Endothelial cell of coronary artery (primary cell): Measurements from ENCODE around the gene RPL39. TPM values are rescaled to one million over a fixed set of nuclear protein-coding genes. Genes with fewer than 3 reads are reported as not detected.

Experiments
- total RNA-seq: library from RNA; depleted of rRNA; stranded (reverse); fragments of >200 nt; gene quantifications from 2 replicates; pipeline ENCODE4 v1.2.3, GENCODE V29; 2014

RPL39 gene
- total RNA-seq, result 2,501 and 2,643 TPM in 2 replicates

DNA sequence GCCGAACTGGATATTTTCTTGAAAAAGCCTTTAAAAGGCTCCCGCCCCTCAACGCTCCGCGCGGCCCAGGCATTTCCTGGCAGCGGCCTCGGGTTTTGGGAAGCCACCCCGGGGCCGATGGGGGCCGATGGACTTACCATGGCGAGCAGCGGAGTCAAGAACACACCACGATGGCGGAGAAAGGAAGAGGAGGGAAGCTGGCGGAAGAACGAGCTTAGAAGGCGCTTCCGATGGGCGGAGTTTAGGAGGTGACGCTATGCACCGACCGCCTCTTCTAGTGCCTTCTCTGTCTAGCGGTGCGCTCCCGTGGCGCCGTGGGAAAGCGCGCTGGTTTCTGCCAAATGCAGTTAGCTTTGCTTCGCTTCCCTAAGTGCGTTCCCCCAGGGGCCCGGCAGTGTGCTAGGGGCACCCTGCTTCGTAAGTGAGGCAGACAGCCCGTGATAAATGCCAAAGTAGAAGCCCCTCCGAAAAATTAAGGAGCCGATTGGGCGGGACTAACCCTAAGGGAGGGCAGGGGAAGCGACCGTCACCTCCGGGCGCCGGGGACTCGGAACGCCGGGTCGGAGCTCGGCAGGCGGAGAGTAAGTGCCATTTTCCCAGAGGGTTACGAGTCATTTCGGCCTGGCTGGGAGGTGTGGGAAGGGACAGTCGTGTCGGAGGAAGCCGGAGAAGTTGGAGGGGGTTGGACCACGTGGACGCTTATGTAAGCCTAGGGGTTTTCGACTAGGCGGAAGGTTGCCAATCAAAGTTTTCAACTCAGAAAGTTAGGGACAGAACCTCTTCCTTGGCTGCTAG lies at the start of gene RPL39:
RPL39 (minus strand) TSS at position 194 of the 795 bp plus-strand sequence; CDS start at position 140, 54 bp downstream.

GRCh38 chrX:119757979-119758730 lies 33.3 kb downstream of the RPL39 start, which contains the start of gene SOWAHD:
Gene SOWAHD (plus strand): TSS chrX:119758588. CDS start chrX:119758668, 80 bp downstream.

Other genes with a start within 250 kb of the RPL39 start
- 34.4 and 41.8 TPM in 2 replicates for gene STEEP1, start 226.2 kb downstream of the RPL39 start, total RNA-seq
- 17.3 and 21.9 TPM in 2 replicates for gene UBE2A, start 217.1 kb downstream of the RPL39 start, total RNA-seq
- gene NKRF, start 185.2 kb downstream of the RPL39 start, total RNA-seq, result 4.7 and 6.3 TPM in 2 replicates
- 13.3 and 16.6 TPM in 2 replicates for gene SEPTIN6, start 98.5 kb downstream of the RPL39 start, total RNA-seq
- not detected in 2 replicates for gene SOWAHD, start 33.0 kb downstream of the RPL39 start, total RNA-seq
- gene UPF3B, start 61.3 kb upstream of the RPL39 start, total RNA-seq, result 2.2 and 2.6 TPM in 2 replicates
- gene RNF113A, start 80.1 kb upstream of the RPL39 start, total RNA-seq, result 14.0 and 15.6 TPM in 2 replicates
- 131 and 165 TPM in 2 replicates for gene NDUFA1, start 80.2 kb upstream of the RPL39 start, total RNA-seq
- gene AKAP14, start 104.3 kb upstream of the RPL39 start, total RNA-seq, result not detected in 2 replicates
- gene NKAP, start 152.1 kb upstream of the RPL39 start, total RNA-seq, result 3.5 and 3.6 TPM in 2 replicates